ENCODE results near the gene PEA15.

Gene PEA15

GRCh38 chr1:160226623-160227022 lies 21.4 kb downstream of the PEA15 start:
- FAIRE-seq: no peak
- no peak for TF ChIP-seq CTCF (IDR thresholded peaks at IDR 0.05; ENCODE audit: insufficient read depth, missing control alignments)
- no peak for DNase-seq (ENCODE audit: insufficient read length, low spot score)

GRCh38 chr1:160227034-160227433 lies 21.9 kb downstream of the PEA15 start:
- DNase-seq (ENCODE audit: insufficient read length, low spot score) (no peak), FAIRE-seq (no peak)
- TF ChIP-seq CTCF (IDR thresholded peaks at IDR 0.05; ENCODE audit: insufficient read depth, missing control alignments): no peak

GRCh38 chr1:160227561-160227960 lies 22.4 kb downstream of the PEA15 start:
- DNase-seq (ENCODE audit: insufficient read length, low spot score): no peak
- no peak for TF ChIP-seq CTCF (IDR thresholded peaks at IDR 0.05; ENCODE audit: insufficient read depth, missing control alignments)
- no peak for FAIRE-seq

- DNase-seq (ENCODE audit: insufficient read length, low spot score) (no peak), FAIRE-seq (peak; percentile 29)
- TF ChIP-seq CTCF (IDR thresholded peaks at IDR 0.05; ENCODE audit: insufficient read depth, missing control alignments): no peak
These were observed 23.2 kb downstream of the PEA15 start for GRCh38 chr1:160228431-160228830.

GRCh38 chr1:160232911-160233310 lies 27.7 kb downstream of the PEA15 start:
- no peak for TF ChIP-seq CTCF (IDR thresholded peaks at IDR 0.05; ENCODE audit: insufficient read depth, missing control alignments)
- no peak for DNase-seq (ENCODE audit: insufficient read length, low spot score)
- FAIRE-seq: peak; percentile 21

GRCh38 chr1:160236806-160237205 lies 31.6 kb downstream of the PEA15 start:
- DNase-seq (ENCODE audit: insufficient read length, low spot score) (no peak), FAIRE-seq (no peak)
- no peak for TF ChIP-seq CTCF (IDR thresholded peaks at IDR 0.05; ENCODE audit: insufficient read depth, missing control alignments)

GRCh38 chr1:160237558-160237957 lies 32.4 kb downstream of the PEA15 start:
- TF ChIP-seq CTCF (IDR thresholded peaks at IDR 0.05; ENCODE audit: insufficient read depth, missing control alignments): no peak
- no peak for FAIRE-seq
- no peak for DNase-seq (ENCODE audit: insufficient read length, low spot score)
